K562 (cell line): ENCODE measurements around the gene ZNF547. TPM values are rescaled to one million over a fixed set of nuclear protein-coding genes. Genes with fewer than 3 reads are reported as not detected.

ENCODE experiments used
- CBX3 ChIP-seq, 2 experiments: IDR thresholded peaks; 1 replicate in 1 of 2; 2 replicates in 1 of 2; pipeline ENCODE4 v1.6.1; 2012; ENCODE audit warnings: inconsistent platforms in 2 of 2, low read length in 2 of 2, borderline replicate concordance in 1 of 2, control low read depth in 1 of 2
- GATA2 ChIP-seq: sonication (generic); formaldehyde crosslinking; IDR thresholded peaks from 2 replicates; pipeline ENCODE4 v1.4.0; 2020; ENCODE audit warnings: mild to moderate bottlenecking, missing genetic modification reagents
- NFXL1 ChIP-seq: fragments of 450-650 bp; formaldehyde crosslinking; IDR thresholded peaks from 2 replicates; pipeline ENCODE4 v1.4.0; 2021; ENCODE audit warnings: mild to moderate bottlenecking
- NR2C2 ChIP-seq, 2 experiments: fragments of 200-800 bp in 1 of 2; sonication (Bioruptor generic) in 1 of 2; sonication (generic) in 1 of 2; formaldehyde crosslinking in 1 of 2; IDR thresholded peaks; 2 replicates each; pipeline versions ENCODE4 v1.6.1 to v1.8.0; 2016 to 2022; ENCODE audit warnings: mild to moderate bottlenecking in 1 of 2, missing compliant biosample characterization in 1 of 2, missing genetic modification characterization in 1 of 2, missing genetic modification reagents in 1 of 2
- PKNOX1 ChIP-seq: fragments of 450-650 bp; IDR thresholded peaks from 2 replicates; pipeline ENCODE4 v1.6.1; 2016
- POLR2A ChIP-seq: fragments of 450-650 bp; conservative IDR thresholded peaks from 2 replicates; pipeline ENCODE4 v1.6.1; 2016
- RFX1 ChIP-seq: fragments of 450-650 bp; IDR thresholded peaks from 2 replicates; pipeline ENCODE4 v1.6.1; 2016; ENCODE audit warnings: mild to moderate bottlenecking, moderate library complexity
- RNF2 ChIP-seq: sonication (generic); IDR thresholded peaks from 2 replicates; pipeline ENCODE4 v1.6.1; 2016
- STAG1 ChIP-seq: sonication (generic); formaldehyde crosslinking; IDR thresholded peaks from 2 replicates; pipeline ENCODE4 v1.5.0; 2020; ENCODE audit warnings: missing genetic modification reagents, borderline replicate concordance
- ZBTB12 ChIP-seq: fragments of 250-450 bp; sonication (Bioruptor Pico); IDR thresholded peaks from 2 replicates; pipeline ENCODE4 v1.4.0; 2020
- ZFPM2 ChIP-seq: fragments of 250-450 bp; sonication (Bioruptor Pico); IDR thresholded peaks from 2 replicates; pipeline ENCODE4 v1.5.1; 2022; ENCODE audit warnings: mild to moderate bottlenecking
- polyA plus RNA-seq, 8 experiments: library from polyadenylated mRNA; depleted of rRNA in 4 of 8; stranded (reverse) in 5 of 8; unstranded in 3 of 8; fragments of >200 nt; fragmentation: Nextera tagmentation in 2 of 8; fragmentation: Illumina TruSeq in 1 of 8; extraction: Ambion mirVana in 2 of 8; extraction: Trizol in 1 of 8; gene quantifications; 2 replicates each; pipeline versions ENCODE4 v1.2.1 to v1.2.3, GENCODE V29; 2011 to 2014; ENCODE audit warnings: inconsistent platforms in 1 of 8, missing spikeins in 1 of 8
- total RNA-seq, 7 experiments: library from RNA; depleted of rRNA in 6 of 7; stranded (reverse); fragments of >200 nt in 6 of 7; fragmentation: Illumina TruSeq in 2 of 7; extraction: Trizol in 2 of 7; gene quantifications; 2 replicates each; pipeline versions ENCODE4 v1.2.1 to v1.2.3, GENCODE V29; 2011 to 2021; ENCODE audit warnings: low replicate concordance in 1 of 7
- TF ChIP-seq, protein P1 (sequence below): fragments of 450-650 bp; IDR thresholded peaks from 2 replicates; pipeline ENCODE4 v1.6.1; 2016; ENCODE audit warnings: mild to moderate bottlenecking, moderate library complexity

The ZNF547 gene
- total and polyA plus RNA-seq, 9 of the 15 experiments (the other 6 are each of a cell fraction or from before 2014, with no cell fraction given): 0.03 to 0.96 (median 0.30) TPM

DNA sequence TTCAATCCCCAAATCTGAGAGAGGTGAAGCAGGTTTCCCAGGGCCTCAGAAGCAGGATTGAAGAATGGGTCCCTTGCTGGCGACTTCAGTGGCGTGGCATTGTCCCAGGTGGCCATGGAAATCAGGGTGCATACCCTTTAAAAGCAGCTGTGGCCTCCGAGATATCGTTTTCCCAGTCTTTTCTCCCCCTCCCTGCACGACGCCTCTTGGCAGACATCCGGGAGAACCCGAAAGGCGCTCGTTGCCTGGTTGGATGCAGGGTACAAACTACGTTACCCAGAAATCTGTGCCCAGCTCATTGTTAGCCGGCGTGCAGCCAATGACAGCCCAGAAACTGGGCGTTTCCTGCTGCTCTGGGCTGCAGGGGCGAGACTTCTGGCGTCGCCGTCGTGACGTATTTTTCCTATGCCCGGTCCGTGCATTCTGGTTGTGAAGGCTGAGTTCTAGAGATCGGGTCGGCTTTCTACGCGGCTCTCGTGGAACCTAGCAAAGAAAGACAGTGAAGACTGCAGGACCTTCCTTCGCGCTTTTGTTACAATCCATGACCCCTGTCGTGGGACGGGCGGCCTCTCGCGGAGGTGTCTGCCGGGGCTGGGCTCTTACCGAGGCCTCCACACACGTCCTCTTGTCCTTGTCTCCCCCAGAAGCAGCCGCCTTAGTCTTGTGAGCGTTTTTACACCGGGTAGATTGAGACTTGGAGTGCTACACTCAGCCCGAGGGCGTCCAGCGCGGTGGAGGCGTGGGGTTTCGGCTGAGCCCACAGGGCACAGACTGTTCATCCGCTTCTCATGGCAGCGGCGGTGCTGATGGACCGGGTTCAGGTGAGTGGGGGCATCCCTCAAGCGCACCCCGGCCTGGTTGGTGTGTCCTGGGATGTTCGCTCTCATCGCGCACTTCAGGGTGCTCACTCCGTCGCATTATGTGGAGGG is 12.2 kb upstream of the ZNF547 start, which contains the start of gene ZNF304 (continued):
- TF ChIP-seq NR2C2 (CRISPR knock-in tag; IDR thresholded peaks at IDR 0.05) (no peak), NR2C2 (tag; IDR thresholded peaks at IDR 0.05) (peak; percentile 65), PKNOX1 (peak; percentile 63), POLR2A (peak; percentile 71), GATA2 (no peak), ZBTB12 (peak; percentile 89), STAG1 (0 out of 2 replicates have a peak, but pooled peaks have one; percentile 6), RNF2 (peak; percentile 58), CBX3 (IDR thresholded peaks at IDR 0.05; ENCODE audit: borderline replicate concordance in 1 of 2, low read length in 2 of 2) (peak in 1 of 2 experiments; percentile 20; a peak in 1 of 3 replicates), ZFPM2 (CRISPR knock-in tag) (no peak), RFX1 (peak; percentile 11; the same call in 1 of the 2 replicates), NFXL1 (CRISPR knock-in tag) (no peak)
- TF ChIP-seq, protein P1, sequence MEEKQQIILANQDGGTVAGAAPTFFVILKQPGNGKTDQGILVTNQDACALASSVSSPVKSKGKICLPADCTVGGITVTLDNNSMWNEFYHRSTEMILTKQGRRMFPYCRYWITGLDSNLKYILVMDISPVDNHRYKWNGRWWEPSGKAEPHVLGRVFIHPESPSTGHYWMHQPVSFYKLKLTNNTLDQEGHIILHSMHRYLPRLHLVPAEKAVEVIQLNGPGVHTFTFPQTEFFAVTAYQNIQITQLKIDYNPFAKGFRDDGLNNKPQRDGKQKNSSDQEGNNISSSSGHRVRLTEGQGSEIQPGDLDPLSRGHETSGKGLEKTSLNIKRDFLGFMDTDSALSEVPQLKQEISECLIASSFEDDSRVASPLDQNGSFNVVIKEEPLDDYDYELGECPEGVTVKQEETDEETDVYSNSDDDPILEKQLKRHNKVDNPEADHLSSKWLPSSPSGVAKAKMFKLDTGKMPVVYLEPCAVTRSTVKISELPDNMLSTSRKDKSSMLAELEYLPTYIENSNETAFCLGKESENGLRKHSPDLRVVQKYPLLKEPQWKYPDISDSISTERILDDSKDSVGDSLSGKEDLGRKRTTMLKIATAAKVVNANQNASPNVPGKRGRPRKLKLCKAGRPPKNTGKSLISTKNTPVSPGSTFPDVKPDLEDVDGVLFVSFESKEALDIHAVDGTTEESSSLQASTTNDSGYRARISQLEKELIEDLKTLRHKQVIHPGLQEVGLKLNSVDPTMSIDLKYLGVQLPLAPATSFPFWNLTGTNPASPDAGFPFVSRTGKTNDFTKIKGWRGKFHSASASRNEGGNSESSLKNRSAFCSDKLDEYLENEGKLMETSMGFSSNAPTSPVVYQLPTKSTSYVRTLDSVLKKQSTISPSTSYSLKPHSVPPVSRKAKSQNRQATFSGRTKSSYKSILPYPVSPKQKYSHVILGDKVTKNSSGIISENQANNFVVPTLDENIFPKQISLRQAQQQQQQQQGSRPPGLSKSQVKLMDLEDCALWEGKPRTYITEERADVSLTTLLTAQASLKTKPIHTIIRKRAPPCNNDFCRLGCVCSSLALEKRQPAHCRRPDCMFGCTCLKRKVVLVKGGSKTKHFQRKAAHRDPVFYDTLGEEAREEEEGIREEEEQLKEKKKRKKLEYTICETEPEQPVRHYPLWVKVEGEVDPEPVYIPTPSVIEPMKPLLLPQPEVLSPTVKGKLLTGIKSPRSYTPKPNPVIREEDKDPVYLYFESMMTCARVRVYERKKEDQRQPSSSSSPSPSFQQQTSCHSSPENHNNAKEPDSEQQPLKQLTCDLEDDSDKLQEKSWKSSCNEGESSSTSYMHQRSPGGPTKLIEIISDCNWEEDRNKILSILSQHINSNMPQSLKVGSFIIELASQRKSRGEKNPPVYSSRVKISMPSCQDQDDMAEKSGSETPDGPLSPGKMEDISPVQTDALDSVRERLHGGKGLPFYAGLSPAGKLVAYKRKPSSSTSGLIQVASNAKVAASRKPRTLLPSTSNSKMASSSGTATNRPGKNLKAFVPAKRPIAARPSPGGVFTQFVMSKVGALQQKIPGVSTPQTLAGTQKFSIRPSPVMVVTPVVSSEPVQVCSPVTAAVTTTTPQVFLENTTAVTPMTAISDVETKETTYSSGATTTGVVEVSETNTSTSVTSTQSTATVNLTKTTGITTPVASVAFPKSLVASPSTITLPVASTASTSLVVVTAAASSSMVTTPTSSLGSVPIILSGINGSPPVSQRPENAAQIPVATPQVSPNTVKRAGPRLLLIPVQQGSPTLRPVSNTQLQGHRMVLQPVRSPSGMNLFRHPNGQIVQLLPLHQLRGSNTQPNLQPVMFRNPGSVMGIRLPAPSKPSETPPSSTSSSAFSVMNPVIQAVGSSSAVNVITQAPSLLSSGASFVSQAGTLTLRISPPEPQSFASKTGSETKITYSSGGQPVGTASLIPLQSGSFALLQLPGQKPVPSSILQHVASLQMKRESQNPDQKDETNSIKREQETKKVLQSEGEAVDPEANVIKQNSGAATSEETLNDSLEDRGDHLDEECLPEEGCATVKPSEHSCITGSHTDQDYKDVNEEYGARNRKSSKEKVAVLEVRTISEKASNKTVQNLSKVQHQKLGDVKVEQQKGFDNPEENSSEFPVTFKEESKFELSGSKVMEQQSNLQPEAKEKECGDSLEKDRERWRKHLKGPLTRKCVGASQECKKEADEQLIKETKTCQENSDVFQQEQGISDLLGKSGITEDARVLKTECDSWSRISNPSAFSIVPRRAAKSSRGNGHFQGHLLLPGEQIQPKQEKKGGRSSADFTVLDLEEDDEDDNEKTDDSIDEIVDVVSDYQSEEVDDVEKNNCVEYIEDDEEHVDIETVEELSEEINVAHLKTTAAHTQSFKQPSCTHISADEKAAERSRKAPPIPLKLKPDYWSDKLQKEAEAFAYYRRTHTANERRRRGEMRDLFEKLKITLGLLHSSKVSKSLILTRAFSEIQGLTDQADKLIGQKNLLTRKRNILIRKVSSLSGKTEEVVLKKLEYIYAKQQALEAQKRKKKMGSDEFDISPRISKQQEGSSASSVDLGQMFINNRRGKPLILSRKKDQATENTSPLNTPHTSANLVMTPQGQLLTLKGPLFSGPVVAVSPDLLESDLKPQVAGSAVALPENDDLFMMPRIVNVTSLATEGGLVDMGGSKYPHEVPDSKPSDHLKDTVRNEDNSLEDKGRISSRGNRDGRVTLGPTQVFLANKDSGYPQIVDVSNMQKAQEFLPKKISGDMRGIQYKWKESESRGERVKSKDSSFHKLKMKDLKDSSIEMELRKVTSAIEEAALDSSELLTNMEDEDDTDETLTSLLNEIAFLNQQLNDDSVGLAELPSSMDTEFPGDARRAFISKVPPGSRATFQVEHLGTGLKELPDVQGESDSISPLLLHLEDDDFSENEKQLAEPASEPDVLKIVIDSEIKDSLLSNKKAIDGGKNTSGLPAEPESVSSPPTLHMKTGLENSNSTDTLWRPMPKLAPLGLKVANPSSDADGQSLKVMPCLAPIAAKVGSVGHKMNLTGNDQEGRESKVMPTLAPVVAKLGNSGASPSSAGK: peak; percentile 90
